IPS DF 4.7 (cell line): ENCODE measurements around the gene ZBP1.
A peak's percentile ranks its signal among the peaks of the same experiment; 100 is the strongest.
"Not testable (repeated sequence)": the region's sequence is repeated elsewhere in the genome, so short reads cannot be mapped to it uniquely, and the experiment has no call there.

Experiments
- DNase-seq: peaks from one replicate; pipeline ENCODE4 v3.0.0-alpha.2; 2013; ENCODE audit warnings: low spot score; ENCODE audit errors: extremely low read depth

The ZBP1 gene

DNA sequence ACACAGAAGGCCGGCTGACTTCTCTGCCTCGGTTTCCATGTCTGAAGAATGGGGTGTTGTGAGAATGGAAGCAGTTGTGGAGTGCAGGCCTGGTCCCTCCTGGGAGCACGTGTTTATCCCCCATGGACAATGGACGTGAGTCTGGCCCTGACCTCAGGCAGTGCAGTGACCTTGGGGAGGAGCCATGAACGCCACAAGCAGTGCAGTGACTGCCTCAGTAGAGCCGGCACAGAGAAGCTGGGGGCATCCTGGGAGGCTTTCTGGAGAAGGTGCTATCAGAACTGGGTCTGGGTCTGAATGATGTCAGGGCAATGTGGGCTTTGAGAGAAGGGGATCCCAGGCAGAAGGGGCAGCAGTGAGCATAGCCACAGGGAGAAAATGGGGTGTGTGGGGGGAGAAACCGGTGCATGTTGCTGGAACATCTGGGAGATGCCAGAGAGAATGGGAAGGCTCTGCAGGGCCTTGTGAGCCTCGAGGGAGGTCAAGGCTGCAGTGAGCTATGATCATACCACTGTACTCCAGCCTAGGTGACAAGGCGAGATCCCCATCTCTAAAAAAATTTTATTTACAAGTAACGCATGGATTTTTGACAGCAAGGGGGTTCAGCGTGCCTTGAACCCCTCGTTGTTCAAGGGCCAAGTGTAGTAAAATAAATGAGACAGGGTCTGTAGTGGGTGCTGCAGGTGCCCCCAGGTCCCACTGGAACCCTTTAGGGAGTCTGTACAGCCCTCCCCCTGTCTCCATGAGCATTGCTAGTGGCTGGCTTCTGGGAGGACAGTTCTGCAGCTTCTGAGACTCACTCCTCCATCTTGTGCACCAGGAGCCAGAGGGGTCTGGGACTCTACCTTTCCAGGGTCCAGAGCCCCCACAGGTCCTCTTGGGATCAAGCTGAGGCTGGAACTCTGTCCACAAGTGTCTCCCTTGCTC is 27.0 kb upstream of the ZBP1 start:
- DNase-seq: no peak

DNA sequence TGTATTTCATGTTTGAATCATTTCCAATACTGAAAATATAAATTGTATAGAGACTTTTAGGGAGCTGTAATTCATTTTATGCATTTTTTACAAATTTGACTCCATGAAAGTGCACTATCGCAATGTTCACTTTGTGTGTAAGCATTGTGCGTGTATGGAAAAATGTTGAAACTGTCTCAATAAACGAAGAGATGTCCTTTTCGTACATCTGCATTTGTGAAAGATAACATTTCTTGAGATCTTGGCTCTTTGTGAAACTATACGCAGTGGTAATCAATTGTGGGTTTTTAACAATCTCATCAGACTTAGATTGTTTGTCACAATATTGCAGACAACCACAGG is 18.6 kb upstream of the ZBP1 start:
- DNase-seq: no peak

DNA sequence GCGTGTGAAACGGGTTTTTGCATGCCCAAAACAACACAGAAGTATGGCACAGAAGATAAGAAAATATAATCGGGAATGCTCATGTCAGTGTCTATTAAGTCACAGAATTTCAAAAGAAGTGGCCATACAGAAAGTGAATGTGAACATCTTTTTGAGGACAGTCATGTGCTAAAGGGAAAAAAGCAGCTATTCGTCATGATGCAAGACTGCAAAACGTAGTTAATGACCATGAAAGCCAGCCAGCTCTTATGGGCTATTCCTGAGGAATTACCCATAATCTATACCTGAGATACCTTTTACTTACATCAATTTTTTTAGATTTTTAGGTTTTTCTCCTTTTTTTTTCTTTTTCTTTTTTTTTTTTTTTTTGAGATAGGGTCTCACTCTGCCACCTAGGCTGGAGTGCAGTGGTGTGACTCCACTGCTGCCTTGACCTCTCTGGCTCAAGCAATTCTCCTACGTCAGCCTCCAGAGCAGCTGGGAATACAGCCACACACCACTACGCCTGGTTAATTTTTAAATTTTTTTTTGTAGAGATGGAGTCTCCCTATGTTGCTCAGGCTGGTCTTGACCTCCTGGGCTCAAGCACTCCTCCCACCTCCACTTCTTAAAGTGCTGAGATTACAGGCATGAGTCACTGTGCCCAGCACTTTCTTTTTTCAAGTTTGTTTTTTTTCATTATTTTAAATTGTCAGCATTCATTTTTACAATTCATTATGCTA is 18.1 kb upstream of the ZBP1 start:
- DNase-seq: no peak

DNA sequence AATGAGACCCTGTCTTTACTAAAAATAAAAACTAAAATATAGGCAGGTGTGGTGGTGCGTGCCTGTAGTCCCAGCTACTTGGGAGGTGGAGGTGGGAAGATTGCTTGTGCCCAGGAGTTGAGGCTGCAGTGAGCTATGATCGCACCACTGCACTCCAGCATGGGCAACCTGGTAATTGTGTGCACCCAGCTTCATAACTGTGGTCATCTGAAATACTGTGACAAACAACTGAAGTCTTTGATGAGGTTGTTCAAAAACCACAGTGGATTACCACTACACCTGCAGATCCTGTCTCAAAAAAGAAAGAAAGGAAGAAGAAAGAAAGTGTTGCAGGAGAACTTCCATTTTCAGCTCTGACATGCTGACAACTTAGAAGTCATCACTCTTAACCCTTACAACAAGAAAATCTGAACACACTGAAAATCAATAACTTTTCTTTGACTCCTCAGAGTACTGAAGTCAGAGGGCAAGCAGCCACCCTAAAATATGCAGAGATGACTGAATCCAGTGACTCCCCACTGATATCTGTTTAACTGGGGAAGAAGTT is 13.8 kb upstream of the ZBP1 start:
- no peak for DNase-seq

DNA sequence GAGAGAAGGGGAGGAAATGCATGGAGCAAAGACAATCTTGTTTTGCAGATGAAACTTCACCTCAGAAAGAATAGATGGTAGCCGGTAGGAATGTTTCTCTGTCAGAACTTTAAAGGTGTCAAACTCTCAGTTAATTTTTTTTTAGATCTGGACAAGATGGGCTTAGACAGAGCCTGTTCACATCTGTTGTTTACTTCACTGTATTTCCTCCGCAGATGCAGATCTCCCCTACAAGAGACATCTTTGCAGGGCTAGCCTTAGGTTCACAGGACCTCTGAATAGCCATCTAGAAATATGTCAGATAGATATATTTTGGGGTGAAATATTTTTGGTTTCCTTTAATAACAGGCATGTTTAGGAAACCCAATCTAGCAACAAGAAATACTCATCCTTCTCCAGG is 12.1 kb upstream of the ZBP1 start:
- no peak for DNase-seq

DNA sequence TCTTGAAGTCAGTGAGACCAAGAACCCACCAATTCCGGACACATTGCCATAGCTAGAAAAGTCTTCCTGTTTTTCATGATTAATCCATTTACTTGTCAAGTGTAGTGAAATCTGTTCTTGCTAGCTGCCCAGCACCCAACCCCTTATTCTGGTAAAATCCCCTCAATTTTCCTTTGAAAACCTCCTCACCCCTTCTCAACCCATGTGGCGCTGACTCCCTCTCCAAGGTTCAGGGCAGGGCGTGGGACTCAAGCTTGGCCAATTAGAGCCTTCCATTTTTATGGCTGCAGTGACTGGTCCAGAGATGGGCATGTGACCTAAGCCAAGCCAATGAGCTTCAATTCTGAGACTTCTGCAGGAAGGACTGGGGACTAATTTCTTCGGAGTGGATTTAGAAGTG is 9.8 kb upstream of the ZBP1 start:
- DNase-seq: no peak

DNA sequence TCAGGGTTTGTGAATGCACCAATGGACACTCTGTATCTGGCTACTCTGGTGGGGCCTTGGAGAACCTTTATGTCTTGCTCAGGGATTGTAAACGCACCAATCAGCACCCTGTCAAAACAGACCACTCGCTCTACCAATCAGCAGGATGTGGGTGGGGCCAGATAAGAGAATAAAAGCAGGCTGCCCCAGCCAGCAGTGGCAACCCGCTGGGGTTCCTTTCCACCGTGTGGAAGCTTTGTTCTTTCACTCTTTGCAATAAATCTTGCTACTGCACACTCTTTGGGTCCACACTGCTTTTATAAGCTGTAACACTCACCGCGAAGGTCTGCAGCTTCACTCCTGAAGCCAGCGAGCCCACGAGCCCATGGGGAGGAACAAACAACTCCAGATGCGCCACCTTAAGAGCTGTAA is 9.3 kb upstream of the ZBP1 start:
- not testable (repeated sequence) for DNase-seq

DNA sequence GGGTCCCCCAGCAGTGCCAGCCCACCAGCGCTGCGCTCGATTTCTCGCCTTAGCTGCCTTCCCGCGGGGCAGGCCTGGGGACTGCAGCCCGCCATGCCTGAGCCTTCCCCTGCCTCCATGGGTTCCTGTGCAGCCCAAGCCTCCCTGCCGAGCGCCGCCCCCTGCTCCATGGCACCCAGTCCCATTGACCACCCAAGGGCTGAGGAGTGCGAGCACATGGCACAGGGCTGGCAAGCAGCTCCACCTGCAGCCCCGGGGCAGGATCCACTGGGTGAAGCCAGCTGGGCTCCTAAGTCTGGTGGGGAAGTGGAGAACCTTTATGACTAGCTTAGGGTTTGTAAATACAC is 8.7 kb upstream of the ZBP1 start:
- not testable (repeated sequence) for DNase-seq

DNA sequence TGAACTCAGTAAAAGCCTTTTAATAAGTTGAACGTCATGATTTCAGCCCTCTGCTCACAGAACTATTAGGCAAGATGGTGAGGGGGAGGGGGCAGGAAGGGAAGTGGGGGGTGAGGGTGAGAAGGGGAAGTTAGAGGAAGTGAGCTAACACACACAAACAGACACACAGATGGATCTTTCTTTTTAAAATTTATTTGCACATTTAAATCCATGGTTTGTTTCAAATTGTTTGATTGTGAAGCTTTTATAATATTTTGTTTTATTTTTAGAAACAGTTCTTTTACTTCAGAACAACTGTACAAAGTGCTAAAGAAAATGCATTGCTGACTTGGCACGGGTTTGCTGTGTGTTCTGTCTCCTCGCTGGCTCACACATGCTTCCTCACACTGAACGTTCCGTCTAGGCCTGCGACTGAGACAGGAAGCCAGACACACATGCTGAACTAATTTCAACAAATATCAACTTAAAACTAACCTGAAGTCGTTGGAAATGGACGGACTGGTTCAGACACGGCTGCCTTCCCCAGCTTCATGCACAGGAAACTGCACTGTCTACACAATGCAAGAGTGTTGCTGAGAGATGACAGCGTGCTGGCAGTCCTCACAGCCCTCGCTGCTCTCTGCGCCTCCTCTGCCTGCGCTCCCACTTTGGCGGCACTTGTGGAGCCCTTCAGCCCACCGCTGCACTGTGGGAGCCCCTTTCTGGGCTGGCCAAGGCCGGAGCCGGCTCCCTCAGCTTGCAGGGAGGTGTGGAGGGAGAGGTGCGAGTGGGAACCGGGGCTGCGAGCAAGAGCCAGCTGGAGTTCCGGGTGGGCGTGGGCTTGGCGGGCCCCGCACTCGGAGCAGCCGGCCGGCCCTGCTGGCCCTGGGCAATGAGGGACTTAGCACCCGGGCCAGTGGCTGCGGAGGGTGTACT is 8.1 kb upstream of the ZBP1 start:
- no peak for DNase-seq

GRCh38 chr20:57627339-57627738 is 7.1 kb upstream of the ZBP1 start:
- DNase-seq: no peak

GRCh38 chr20:57625978-57626377 is 5.8 kb upstream of the ZBP1 start:
- DNase-seq: no peak

DNA sequence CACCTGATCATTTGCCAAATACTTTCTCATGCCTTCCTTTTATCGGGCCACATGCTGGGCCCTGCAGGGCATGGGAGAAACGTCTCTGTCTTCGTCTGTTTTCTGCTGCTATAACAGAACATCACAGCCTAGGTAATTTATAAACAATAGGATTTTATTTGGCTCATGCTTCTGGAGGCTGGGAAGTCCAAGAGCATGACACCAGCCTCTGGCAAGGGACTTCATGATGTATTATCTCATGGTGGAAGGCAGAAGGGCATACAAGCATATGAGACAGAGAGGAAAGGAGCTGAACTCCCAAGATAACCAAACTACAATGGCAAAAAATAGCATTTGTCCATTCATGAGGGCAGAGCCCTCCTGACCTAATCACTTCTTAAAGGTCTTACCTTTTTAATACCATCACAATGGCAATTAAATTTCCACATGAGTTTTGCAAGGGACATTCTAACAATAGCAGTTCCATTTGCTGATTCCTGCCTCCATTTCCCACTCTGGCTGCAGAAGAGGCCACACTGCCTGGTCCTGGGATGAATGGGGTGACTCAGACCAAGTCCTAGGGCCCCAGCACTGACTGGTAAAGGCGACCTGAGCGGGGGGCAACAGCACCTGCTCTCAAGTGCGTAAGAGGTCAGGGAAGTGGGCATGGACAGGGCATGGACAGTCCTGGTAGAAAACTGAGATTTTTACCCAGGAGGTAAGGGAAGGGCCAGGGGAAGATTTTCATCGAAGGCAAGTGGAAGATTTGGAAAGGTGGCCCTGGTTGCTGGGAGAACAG is 5.1 kb upstream of the ZBP1 start:
- no peak for DNase-seq

DNA sequence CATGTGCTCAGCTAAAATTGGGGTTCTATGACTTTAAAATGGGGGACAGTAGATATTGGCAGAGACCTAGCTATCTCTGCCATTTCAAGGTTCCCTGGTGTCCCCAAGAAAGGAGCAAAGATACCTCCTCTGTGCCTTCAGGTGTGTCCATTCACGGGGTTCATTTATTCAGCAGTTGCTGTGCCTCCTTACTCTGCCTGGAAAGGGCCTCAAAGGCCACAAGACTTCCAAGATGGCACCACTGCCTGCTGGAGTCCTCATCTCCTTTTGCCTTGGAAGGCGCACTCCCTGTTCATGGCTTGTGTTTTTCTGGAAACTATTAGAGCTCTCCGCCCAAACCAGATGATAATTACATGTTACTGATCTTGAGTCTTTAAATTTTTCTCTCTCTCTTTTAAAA is 3.9 kb upstream of the ZBP1 start:
- DNase-seq: no peak

DNA sequence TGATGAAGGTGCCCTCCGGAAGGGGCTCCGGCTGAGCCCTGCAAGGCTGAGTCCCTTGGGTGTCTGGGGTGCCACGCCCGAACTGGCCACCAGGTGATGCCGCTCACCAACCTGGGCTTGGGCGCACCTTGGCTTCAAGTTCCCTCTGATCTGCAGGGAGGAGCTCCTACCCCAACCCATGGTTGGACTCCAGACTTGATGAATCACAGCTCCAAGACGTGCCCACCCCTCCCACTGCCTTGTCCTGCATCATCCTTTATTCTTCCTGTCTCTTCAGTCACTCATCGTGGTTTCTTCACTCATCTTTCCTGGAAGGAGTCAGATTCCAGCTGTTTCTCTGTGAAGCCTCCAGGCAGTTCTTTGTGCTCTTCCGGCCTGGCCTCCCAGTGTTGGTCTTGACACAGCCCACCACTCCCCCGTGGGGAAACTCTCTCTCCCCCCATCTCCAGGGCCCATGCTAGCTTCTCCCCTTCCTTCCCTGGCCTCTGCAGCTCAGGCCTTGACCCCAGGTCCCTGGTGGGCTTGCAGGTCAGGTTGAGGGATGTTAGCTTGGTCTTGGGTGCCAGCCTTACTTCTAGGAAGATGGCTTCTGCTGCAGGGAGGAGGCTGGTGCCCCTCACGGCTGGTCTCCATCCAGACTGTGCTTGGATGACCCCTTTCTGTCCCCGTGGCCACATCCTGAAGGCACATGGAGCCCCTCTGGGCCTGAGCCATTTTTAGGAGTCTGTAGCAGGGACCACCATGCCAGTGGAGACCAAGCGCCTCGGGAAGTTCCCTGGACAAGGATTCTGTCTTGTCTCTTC is 2.6 kb upstream of the ZBP1 start:
- peak; percentile 38 for DNase-seq

- no peak for DNase-seq
Observed at GRCh38 chr20:57622201-57622570, 2.0 kb upstream of the ZBP1 start.

- DNase-seq: no peak
Observed at GRCh38 chr20:57621421-57622200, 1.4 kb upstream of the ZBP1 start.

DNA sequence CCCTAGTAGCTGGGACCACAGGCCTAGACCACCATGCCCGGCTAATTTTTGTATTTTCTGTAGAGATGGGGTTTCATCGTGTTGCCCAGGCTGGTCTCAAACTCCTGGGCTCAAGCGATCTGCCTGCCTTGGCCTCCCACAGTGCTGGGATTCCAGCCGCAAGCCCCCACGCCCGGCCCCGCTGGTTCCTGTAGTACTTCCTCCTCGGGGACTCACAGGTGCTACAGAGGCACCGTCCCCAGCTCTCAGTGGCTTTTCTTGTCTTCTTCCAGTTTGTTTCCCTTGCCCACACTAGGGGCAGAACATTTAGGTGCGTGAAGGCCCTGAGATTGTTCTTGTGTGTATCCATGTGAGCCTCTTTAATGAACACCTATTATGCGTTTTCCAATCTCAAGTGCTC is 773 bp upstream of the ZBP1 start:
- no peak for DNase-seq

GRCh38 chr20:57619051-57619831 is 985 bp downstream of the ZBP1 start:
- DNase-seq: no peak

- DNase-seq: no peak
Observed at GRCh38 chr20:57618764-57619050, 1.5 kb downstream of the ZBP1 start.
